Ammon's horn (tissue), 1 donor: Measurements from ENCODE around the gene TFPI.

Experiments
- DNase-seq: peaks from one replicate; pipeline ENCODE4 v3.0.0-alpha.2; 2016; ENCODE audit warnings: low spot score

TFPI gene

GRCh38 chr2:187461294-187462261 lies 92.7 kb downstream of the TFPI start:
- no peak for DNase-seq

- DNase-seq = no peak
Observed at GRCh38 chr2:187459256-187459655, 95.0 kb downstream of the TFPI start.

DNA sequence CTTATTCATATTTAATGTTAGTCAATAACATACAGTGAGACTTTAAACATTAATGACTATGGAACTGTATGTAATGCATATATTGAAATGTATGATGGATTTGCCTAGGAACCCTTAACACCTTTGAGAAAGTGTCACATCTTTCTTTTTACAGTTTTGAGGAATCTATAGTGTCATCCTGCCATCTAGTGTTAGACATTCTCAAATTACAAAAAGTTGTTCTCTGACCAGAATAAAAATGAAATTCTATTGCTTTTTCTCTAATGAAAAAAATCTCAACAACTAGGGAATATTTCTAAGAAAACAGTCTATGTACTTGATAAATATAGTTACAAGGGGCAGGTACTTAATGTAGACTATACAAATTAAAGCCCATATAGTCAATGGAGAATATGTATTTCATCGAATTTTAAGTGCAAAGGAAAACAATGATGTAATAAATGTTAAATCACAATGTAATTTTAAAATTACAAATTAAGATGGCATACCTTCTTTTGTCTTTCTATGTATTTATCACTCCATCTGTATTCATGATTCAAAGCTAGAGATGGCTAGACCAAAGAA lies 101.1 kb downstream of the TFPI start:
- peak; percentile 31 for DNase-seq

DNA sequence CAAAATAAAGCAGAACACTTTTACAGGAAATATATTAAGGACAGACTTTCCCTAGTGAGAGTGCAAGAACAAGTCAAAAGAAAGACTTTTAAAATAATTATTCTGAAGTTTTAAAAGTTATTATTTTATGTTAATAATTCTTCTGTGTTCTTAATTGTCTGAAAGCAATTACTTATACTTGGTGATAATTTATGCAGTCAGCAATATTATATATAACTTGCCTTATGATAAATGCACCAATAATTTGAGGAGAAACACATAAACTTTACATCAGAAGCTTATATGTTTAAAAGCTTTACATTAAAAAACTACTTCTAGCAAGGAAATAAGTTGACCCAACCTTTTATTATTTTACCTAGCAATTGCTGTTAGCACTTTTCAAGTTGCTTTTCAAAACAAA lies 102.7 kb downstream of the TFPI start:
- no peak for DNase-seq

GRCh38 chr2:187447336-187447735 lies 106.9 kb downstream of the TFPI start:
- no peak for DNase-seq

- no peak for DNase-seq
Observed at GRCh38 chr2:187446711-187447110, 107.5 kb downstream of the TFPI start.

GRCh38 chr2:187445051-187445450 lies 109.2 kb downstream of the TFPI start:
- no peak for DNase-seq

DNA sequence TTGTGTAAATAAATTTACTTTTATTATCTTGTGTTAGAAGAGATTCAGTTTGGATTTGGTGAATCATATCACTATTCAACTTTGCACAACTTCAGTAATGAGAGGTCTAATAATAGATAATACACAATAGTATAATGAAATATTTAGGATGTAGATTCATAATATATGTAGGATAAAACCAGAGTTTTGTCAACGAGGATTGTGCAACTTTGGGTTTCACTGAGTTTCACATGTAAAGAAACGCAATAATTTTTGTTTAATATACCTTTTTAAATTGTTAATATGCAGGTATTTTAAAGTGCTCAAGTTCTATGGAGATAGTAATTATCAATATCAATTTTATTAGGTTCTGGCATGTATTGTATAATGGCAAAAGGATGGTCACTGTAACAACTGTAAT lies 111.5 kb downstream of the TFPI start:
- no peak for DNase-seq

DNA sequence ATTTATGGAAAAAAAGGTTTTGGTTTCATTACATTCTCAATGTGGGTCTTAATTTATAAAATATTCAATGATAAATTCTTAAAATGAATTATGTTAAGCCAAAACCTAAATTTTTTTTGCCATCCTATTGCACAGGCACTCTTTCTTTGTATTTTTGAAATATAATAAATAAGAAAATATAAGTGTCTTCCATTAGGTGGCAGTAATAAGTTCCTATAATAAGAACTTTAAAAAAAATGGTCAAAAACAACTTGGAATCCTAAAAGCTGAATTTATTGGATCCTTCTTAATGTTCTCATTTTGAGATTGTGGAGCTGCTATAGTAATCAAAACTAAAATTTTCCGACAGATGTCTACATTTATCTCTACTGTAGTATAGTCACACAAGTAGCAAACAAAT lies 111.9 kb downstream of the TFPI start:
- DNase-seq = no peak

- DNase-seq = no peak
Observed at GRCh38 chr2:187440101-187440675, 114.0 kb downstream of the TFPI start.

DNA sequence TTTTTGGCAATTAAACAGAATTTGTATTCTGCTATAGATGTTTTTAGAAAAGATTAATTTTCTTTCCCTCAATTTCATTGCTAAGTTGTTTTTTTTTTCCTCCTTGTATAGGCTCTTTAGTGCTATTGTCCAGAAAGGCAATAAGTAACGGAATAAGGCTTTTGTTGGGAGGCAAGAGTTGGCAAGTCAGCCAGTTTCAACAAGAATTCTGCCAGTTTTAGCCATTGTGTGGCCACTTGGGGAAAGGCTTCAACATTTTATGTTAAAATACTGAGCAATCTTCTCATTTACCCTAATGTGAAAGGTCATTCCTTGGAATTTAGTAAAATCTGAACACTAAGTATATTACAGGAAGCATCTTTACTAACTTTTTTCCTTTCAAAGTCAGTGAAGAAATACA lies 115.8 kb downstream of the TFPI start:
- DNase-seq = peak; percentile 11

GRCh38 chr2:187435756-187436155 lies 118.5 kb downstream of the TFPI start:
- DNase-seq = no peak

GRCh38 chr2:187435078-187435477 lies 119.2 kb downstream of the TFPI start:
- no peak for DNase-seq

DNA sequence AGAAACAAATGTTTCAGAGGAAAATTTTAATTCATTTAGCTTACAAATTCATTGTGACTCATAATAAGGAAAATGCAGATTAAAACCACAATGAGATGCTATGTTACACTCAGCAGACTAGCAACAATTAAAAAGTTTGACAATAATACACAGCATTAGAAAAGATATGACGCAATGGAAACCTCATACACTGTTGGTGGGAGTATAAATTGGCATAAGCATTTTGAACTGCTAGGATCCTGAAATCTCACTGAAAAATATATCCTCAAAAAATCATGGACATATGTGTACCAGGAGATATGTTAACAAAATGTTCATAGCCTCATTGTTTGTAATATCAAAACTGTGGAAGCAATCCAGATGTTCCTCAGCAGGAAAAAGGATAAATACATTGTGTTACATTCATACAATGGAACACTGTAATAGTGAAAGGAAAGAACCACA lies 119.9 kb downstream of the TFPI start:
- no peak for DNase-seq

DNA sequence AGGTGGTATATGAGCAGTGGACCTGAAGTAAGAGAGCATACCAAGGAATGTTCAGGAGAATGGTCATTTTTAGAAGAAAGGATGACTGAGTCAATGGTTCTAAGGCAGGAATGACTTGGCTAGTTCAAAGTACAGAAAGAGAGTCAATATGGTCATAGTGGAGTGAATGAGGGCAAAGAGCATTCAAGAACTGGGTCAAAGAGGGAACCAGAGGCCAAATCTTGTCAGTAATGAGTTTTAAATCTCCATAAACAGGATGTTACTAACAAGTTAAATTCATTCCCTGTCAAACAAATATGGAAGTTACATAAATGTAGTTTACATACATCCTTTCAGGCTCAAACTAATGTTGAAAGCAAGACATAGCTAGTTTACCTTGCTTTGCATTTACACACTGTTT lies 122.3 kb downstream of the TFPI start:
- no peak for DNase-seq

GRCh38 chr2:187429989-187430388 lies 124.2 kb downstream of the TFPI start:
- DNase-seq = peak; percentile 9

GRCh38 chr2:187424146-187424545 lies 130.1 kb downstream of the TFPI start:
- no peak for DNase-seq

GRCh38 chr2:187422282-187422681 lies 132.0 kb downstream of the TFPI start:
- no peak for DNase-seq

DNA sequence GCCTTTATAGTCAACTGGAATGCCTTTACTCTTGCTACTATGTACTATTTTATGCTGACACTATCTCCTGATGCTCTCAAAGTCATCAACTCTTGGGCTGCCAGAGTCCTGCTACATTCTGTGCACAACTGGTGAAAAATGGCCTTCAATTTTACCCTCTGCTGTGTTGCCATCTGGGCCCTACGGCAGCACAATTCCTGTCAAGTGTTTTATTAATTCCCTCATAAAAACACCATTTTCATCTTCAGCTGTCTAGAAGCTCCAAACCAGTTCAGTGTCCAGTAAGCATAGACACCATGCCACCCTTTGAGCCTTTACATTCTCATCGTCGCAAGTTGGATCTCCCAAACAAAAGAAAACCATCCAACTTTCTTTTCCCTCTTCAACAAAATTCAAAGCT lies 132.7 kb downstream of the TFPI start:
- no peak for DNase-seq

GRCh38 chr2:187419808-187420207 lies 134.4 kb downstream of the TFPI start:
- no peak for DNase-seq

- DNase-seq = no peak
Observed at GRCh38 chr2:187415449-187415848, 138.8 kb downstream of the TFPI start.
